GM19240 (cell line): ENCODE data around the gene NARF.
"Not testable (repeated sequence)": the region's sequence is repeated elsewhere in the genome, so short reads cannot be mapped to it uniquely, and the experiment has no call there.

Experiments used
- DNase-seq: peaks from one replicate; pipeline ENCODE4 v3.0.0; 2011; ENCODE audit warnings: low spot score; ENCODE audit not compliant: insufficient read length

The NARF gene

DNA sequence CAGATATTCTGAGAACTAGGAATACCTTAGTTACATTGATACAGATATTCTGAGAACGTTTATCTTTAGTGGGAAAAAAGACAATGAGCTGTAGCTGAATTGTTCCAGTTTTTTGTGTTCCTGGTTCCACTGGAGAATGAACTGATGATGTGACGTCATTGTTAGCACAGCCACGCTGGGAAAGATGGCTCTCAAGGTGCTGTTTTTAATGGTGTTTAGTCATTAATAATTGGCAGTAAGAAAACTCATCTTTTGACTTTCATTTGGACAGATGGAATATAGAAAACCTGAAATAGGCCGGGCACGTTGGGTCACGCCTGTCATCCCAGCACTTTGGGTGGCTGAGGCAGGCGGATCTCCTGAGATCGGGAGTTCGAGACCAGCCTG lies 71.4 kb downstream of the NARF start:
- no peak for DNase-seq

DNA sequence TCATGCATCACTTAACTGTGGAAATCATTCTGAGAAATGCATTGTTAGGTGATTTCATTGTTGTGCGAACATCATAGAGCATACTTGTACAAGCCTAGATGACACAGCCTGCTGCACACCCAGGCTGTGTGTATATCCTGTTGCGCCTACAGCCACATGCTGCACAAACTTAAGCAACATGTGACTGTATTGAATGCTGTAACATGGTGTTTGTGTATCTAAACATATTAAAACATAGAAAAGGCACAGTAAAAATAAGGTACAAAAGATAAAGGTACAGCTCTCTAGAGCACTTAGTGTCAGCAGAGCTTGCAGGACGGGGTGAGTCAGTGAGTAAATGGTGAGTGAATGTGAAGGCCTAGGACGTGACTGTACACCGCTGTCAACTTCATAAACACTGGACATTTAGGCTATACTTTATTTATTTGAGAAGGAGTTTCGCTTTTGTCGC lies 72.9 kb downstream of the NARF start:
- DNase-seq = no peak

DNA sequence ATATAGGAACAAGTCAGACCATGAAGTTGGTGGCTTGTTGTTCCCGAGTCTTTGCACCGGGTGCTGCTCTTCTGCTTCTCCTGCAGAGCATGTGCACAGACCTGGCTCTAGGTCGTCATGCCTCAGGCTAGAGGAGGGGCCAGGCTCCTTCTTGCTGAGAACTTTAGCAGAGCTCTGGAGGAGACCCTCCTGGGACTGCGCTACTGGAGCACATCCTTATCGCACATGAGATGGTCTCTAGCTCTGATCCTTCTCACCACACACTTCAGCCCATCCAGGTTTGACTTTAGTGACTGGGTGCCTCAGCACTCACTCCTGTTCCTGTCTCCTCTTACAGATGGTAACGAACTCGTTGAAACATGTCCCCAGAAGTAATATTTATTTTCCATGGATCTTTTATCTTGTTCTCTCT lies 75.9 kb downstream of the NARF start:
- no peak for DNase-seq

DNA sequence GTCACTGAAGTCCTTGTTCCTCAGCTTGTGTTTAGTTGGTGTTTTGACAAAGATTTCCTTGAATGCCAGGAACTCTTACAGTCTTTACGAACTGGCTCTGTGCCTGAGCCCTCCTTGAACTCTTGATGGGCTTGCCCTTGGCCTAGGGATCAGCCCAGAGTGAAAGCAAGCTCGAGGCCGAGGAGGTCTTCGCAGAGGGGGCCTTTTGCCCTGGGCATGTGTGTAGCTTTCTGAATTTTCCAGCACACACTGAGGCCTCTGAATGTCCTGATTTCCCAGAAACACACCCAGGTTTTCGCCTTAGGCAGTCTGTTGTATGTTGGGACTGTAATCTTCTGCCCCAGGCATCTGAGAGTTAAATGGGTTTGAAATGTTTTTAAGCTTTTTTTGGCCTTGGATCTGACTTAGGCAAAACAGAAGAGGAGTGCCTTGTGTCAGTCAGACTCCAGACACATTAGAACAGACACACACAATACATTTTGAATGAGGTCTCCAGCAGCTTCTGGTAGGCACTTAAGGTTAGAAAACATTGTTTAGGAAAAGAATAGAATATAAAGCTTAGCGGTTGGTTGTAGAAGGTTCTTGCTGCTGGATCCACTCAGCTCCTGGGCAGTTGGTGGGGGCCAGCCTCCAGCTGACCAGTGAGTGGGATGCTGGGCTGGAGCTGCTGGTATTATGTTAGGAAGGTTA lies 78.1 kb downstream of the NARF start:
- no peak for DNase-seq

DNA sequence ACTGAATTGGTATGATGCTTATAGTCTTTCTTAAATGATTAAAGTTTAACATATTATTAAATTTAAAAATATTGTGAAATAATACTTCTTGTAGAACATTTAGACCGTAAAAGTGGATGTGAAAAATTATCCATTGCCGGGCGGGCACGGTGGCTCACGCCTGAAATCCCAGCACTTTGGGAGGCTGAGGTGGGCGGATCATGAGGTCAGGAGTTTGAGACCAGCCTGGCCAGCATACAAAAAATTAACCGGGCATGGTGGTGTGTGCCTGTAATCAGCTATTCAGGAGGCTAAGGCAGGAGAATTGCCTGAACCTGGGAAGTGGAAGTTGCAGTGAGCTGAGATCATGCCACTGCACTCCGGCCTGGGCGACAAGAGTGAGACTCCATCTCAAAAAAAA lies 78.7 kb downstream of the NARF start:
- not testable (repeated sequence) for DNase-seq

DNA sequence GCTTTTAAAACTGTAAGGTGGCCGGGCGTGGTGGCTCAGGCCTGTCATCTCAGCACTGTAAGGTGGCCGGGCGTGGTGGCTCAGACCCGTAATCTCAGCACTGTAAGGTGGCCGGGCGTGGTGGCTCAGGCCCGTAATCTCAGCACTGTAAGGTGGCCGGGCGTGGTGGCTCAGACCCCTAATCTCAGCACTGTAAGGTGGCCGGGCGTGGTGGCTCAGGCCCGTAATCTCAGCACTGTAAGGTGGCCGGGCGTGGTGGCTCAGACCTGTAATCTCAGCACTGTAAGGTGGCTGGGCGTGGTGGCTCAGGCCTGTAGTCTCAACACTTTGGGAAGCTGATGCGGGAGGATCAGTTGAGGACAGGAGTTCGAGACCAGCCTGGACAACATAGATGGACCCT lies 80.5 kb downstream of the NARF start:
- not testable (repeated sequence) for DNase-seq
